Mesenchymal stem cell (in vitro differentiated cells and primary cell): ENCODE data around the gene ARHGAP9.
"Not testable (repeated sequence)": the region's sequence is repeated elsewhere in the genome, so short reads cannot be mapped to it uniquely, and the experiment has no call there.

Experiments
- DNase-seq: peaks from one replicate; pipeline ENCODE4 v3.0.0-alpha.2; 2013
- H2AFZ ChIP-seq: one replicate; pipeline ENCODE4 v1.6.1; 2013; ENCODE audit warnings: low read depth, mild to moderate bottlenecking, control low read depth, inconsistent platforms, low read length, moderate library complexity
- H2AK5ac ChIP-seq: 2 replicates; pipeline ENCODE4 v1.6.1; 2013; ENCODE audit warnings: low read length, moderate library complexity, mild to moderate bottlenecking, inconsistent platforms; ENCODE audit not compliant: severe bottlenecking
- H2BK120ac ChIP-seq: one replicate; pipeline ENCODE4 v1.6.1; 2013; ENCODE audit warnings: low read depth, mild to moderate bottlenecking, inconsistent platforms, low read length, moderate library complexity
- H2BK12ac ChIP-seq, 2 experiments: one replicate each; pipeline ENCODE4 v1.6.1; 2013; ENCODE audit warnings: inconsistent platforms in 2 of 2, low read length in 2 of 2, mild to moderate bottlenecking in 2 of 2, moderate library complexity in 2 of 2, control low read depth in 1 of 2
- H2BK15ac ChIP-seq: one replicate; pipeline ENCODE4 v1.6.1; 2013; ENCODE audit warnings: mild to moderate bottlenecking, low read depth, inconsistent platforms; ENCODE audit not compliant: poor library complexity, severe bottlenecking
- H2BK5ac ChIP-seq: 2 replicates; pipeline ENCODE4 v1.6.1; 2013; ENCODE audit warnings: low read depth, mild to moderate bottlenecking, low read length, control low read depth, inconsistent platforms; ENCODE audit not compliant: poor library complexity, severe bottlenecking
- H3K14ac ChIP-seq, 2 experiments: one replicate each; pipeline ENCODE4 v1.6.1; 2013; ENCODE audit warnings: inconsistent platforms in 2 of 2, low read length in 2 of 2, control low read depth in 1 of 2, mild to moderate bottlenecking in 1 of 2, moderate library complexity in 1 of 2
- H3K18ac ChIP-seq, 2 experiments: one replicate each; pipeline ENCODE4 v1.6.1; 2013; ENCODE audit warnings: inconsistent platforms in 2 of 2, low read length in 2 of 2, control low read depth in 1 of 2, low read depth in 1 of 2, mild to moderate bottlenecking in 1 of 2
- H3K23ac ChIP-seq, 2 experiments: one replicate each; pipeline ENCODE4 v1.6.1; 2013; ENCODE audit warnings: inconsistent platforms in 2 of 2, low read length in 2 of 2, mild to moderate bottlenecking in 2 of 2, moderate library complexity in 2 of 2, control low read depth in 1 of 2
- H3K27ac ChIP-seq: 2 replicates; pipeline ENCODE4 v1.5.1; 2013; ENCODE audit warnings: mild to moderate bottlenecking, moderate library complexity, low read length, control low read depth, inconsistent platforms; ENCODE audit not compliant: poor library complexity, severe bottlenecking
- H3K27me3 ChIP-seq, 2 experiments: 2 replicates each; pipeline versions ENCODE4 v1.6.1 to v1.7.0; 2013; ENCODE audit warnings: low read length in 2 of 2, mild to moderate bottlenecking in 2 of 2, moderate library complexity in 2 of 2, control low read depth in 1 of 2, inconsistent platforms in 1 of 2; ENCODE audit not compliant: control insufficient read depth in 1 of 2, insufficient read depth in 1 of 2
- H3K36me3 ChIP-seq, 2 experiments: 2 replicates each; pipeline versions ENCODE4 v1.6.1 to v1.7.0; 2013; ENCODE audit warnings: low read length in 2 of 2, control low read depth in 1 of 2, inconsistent platforms in 1 of 2, low read depth in 1 of 2, mild to moderate bottlenecking in 1 of 2; ENCODE audit not compliant: insufficient read depth in 2 of 2, control insufficient read depth in 1 of 2
- H3K4ac ChIP-seq, 2 experiments: one replicate each; pipeline ENCODE4 v1.6.1; 2013; ENCODE audit warnings: inconsistent platforms in 2 of 2, low read length in 2 of 2, mild to moderate bottlenecking in 2 of 2, moderate library complexity in 2 of 2, control low read depth in 1 of 2, low read depth in 1 of 2
- H3K4me1 ChIP-seq: 2 replicates; pipeline ENCODE4 v1.6.1; 2013; ENCODE audit warnings: low read depth, low read length, control low read depth; ENCODE audit not compliant: control insufficient read depth, insufficient read depth
- H3K4me2 ChIP-seq: 2 replicates; pipeline ENCODE4 v1.6.1; 2013; ENCODE audit warnings: low read length, mild to moderate bottlenecking, inconsistent platforms; ENCODE audit not compliant: poor library complexity, severe bottlenecking
- H3K4me3 ChIP-seq, 2 experiments: 2 replicates each; pipeline versions ENCODE4 v1.5.1 to v1.7.0; 2013; ENCODE audit warnings: low read length in 2 of 2, mild to moderate bottlenecking in 2 of 2, control low read depth in 1 of 2, low read depth in 1 of 2; ENCODE audit not compliant: insufficient read depth in 1 of 2
- H3K79me1 ChIP-seq: replicated peaks from 2 replicates; pipeline ENCODE4 v1.6.1; 2013; ENCODE audit warnings: mild to moderate bottlenecking, control low read depth, low read length, inconsistent platforms; ENCODE audit not compliant: poor library complexity, severe bottlenecking
- H3K9ac ChIP-seq: 2 replicates; pipeline ENCODE4 v1.7.0; 2013; ENCODE audit warnings: mild to moderate bottlenecking, low read length, moderate library complexity
- H3K9me3 ChIP-seq: 2 replicates; pipeline ENCODE4 v1.7.0; 2013; ENCODE audit warnings: mild to moderate bottlenecking, low read length; ENCODE audit not compliant: control insufficient read depth
- H4K8ac ChIP-seq: one replicate; pipeline ENCODE4 v1.6.1; 2013; ENCODE audit warnings: inconsistent platforms, mild to moderate bottlenecking, low read length, moderate library complexity
- H4K91ac ChIP-seq: one replicate; pipeline ENCODE4 v1.6.1; 2013; ENCODE audit warnings: mild to moderate bottlenecking, low read length, inconsistent platforms
- WGBS: methylation state at CpG from one replicate; pipeline ENCODE4 v1.1.7; 2013; ENCODE audit warnings: mixed read lengths; 5-methylcytosine and 5-hydroxymethylcytosine counted together

The ARHGAP9 gene

GRCh38 chr12:57430112-57430930 is 49.3 kb downstream of the ARHGAP9 start:
- 2% methylated on average over 68 of the region's 74 CpGs for WGBS
- no peak overlapping the region for H2AFZ ChIP-seq
- H4K91ac ChIP-seq, result peak overlapping the region; percentile 50
- H4K8ac ChIP-seq, result peak overlapping the region; percentile 64
- peak overlapping the region; percentile 81 for H3K4me2 ChIP-seq
- H3K79me1 ChIP-seq, result peaks cover 6% of the 10 kb centered on the region
- no peaks in the 10 kb centered on the region for H3K9me3 ChIP-seq
- peak overlapping the region; percentile 95 for H2BK120ac ChIP-seq
- H3K4me1 ChIP-seq, result peaks cover 4% of the 10 kb centered on the region
- H3K4me3 ChIP-seq, result peak overlapping the region; percentile 75 to 88
- no peak overlapping the region for H3K4ac ChIP-seq
- H3K18ac ChIP-seq, result peak overlapping the region; percentile 75 to 80
- H3K36me3 ChIP-seq, result peaks cover 3 to 4% of the 10 kb centered on the region in 2 experiments
- H3K27me3 ChIP-seq, result no peaks in the 10 kb centered on the region
- peak; percentile 63 for DNase-seq
- H3K14ac ChIP-seq, result peak overlapping the region in 1 of 2 experiments; percentile 36
- no peak overlapping the region for H2AK5ac ChIP-seq
- peak overlapping the region; percentile 92 for H3K9ac ChIP-seq
- H2BK12ac ChIP-seq, result no peak overlapping the region
- peak overlapping the region; percentile 78 for H3K27ac ChIP-seq
- peak overlapping the region; percentile 83 for H2BK15ac ChIP-seq
- H3K23ac ChIP-seq, result no peak overlapping the region
- H2BK5ac ChIP-seq, result no peak overlapping the region

GRCh38 chr12:57429473-57430111 is 50.1 kb downstream of the ARHGAP9 start:
- Histone ChIP-seq H2BK12ac (no peak overlapping the region), H3K79me1 (peaks cover 8% of the 10 kb centered on the region), H3K23ac (no peak overlapping the region), H4K91ac (no peak overlapping the region), H3K18ac (peak overlapping the region in 1 of 2 experiments; percentile 54), H3K4me3 (peak overlapping the region in 1 of 2 experiments; percentile 88), H3K4me1 (peaks cover 4% of the 10 kb centered on the region), H2AK5ac (no peak overlapping the region), H3K14ac (no peak overlapping the region), H3K4ac (no peak overlapping the region), H2BK5ac (no peak overlapping the region), H3K9ac (peak overlapping the region; percentile 92), H2AFZ (no peak overlapping the region), H2BK15ac (no peak overlapping the region), H2BK120ac (no peak overlapping the region), H3K36me3 (peaks cover 3 to 6% of the 10 kb centered on the region in 2 experiments), H3K27ac (peak overlapping the region; percentile 78), H3K9me3 (no peaks in the 10 kb centered on the region), H4K8ac (no peak overlapping the region), H3K4me2 (peak overlapping the region; percentile 81), H3K27me3 (no peaks in the 10 kb centered on the region)
- WGBS, result 54% methylated on average over 7 of the region's 9 CpGs
- DNase-seq, result no peak

DNA sequence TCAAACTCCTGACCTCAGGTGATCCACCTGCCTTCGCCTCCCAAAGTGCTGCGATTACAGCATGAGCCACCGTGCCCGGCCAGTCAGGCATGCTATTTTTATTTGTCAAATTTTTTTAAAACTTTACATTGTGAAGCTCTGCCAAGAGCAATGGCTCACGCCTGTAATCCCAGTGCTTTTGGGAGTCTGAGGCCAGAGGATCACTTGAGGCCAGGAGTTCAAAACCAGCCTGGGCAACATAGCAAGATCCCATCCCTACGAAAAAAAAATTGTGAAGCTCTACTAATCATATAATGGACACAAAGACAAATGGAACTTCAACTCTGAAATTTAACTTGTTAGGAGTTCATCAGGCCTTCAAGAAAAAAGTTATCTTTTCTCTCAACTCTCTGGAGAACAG is 50.7 kb downstream of the ARHGAP9 start:
- Histone ChIP-seq H2AFZ (no peak overlapping the region), H2AK5ac (no peak overlapping the region), H4K91ac (no peak overlapping the region), H2BK120ac (no peak overlapping the region), H3K27ac (no peak overlapping the region), H3K14ac (no peak overlapping the region), H2BK12ac (no peak overlapping the region), H3K18ac (no peak overlapping the region), H3K4me2 (no peak overlapping the region), H3K79me1 (peaks cover 14% of the 10 kb centered on the region), H2BK5ac (no peak overlapping the region), H3K4me3 (peak overlapping the region in 1 of 2 experiments; percentile 88), H3K9me3 (no peaks in the 10 kb centered on the region), H4K8ac (no peak overlapping the region), H3K4me1 (peaks cover 4% of the 10 kb centered on the region), H3K23ac (no peak overlapping the region), H3K36me3 (peaks cover 6 to 10% of the 10 kb centered on the region in 2 experiments), H2BK15ac (no peak overlapping the region), H3K4ac (no peak overlapping the region), H3K27me3 (no peaks in the 10 kb centered on the region), H3K9ac (peak overlapping the region; percentile 92)
- DNase-seq, result no peak
- 89% methylated on average over 6 of the region's 6 CpGs for WGBS

- H3K27ac ChIP-seq, H2BK12ac ChIP-seq, H3K14ac ChIP-seq, H3K27me3 ChIP-seq, H3K9me3 ChIP-seq, H3K4ac ChIP-seq, H2BK5ac ChIP-seq, H3K23ac ChIP-seq, H3K18ac ChIP-seq, H3K4me2 ChIP-seq, H3K4me3 ChIP-seq, H2AK5ac ChIP-seq, DNase-seq, H2BK15ac ChIP-seq, H3K9ac ChIP-seq, H4K8ac ChIP-seq, H4K91ac ChIP-seq, H3K4me1 ChIP-seq, H2AFZ ChIP-seq, H2BK120ac ChIP-seq: not testable (repeated sequence)
- Histone ChIP-seq H3K36me3 (peaks cover 12 to 18% of the 10 kb centered on the region in 2 experiments), H3K79me1 (peaks cover 24% of the 10 kb centered on the region)
- WGBS, result 94% methylated on average over 8 of the region's 10 CpGs
These were observed 52.7 kb downstream of the ARHGAP9 start for GRCh38 chr12:57426948-57427347.
